Mucosa of gallbladder (tissue), 1 donor: ENCODE results near the gene ARID5A. TPM values are rescaled to one million over a fixed set of nuclear protein-coding genes. Genes with fewer than 3 reads are reported as not detected.

Source experiments
- DNase-seq: peaks from one replicate; pipeline ENCODE4 v3.0.0-alpha.2; 2020; ENCODE audit warnings: low spot score
- total RNA-seq: library from RNA; stranded (reverse); gene quantifications from one replicate; pipeline ENCODE4 v1.2.1, GENCODE V29; 2021
- donor health status: DM: no; HTN: no; CAD: no.

Gene ARID5A
- total RNA-seq, 1 donor from 2014 or later, result 30.2 TPM

DNA sequence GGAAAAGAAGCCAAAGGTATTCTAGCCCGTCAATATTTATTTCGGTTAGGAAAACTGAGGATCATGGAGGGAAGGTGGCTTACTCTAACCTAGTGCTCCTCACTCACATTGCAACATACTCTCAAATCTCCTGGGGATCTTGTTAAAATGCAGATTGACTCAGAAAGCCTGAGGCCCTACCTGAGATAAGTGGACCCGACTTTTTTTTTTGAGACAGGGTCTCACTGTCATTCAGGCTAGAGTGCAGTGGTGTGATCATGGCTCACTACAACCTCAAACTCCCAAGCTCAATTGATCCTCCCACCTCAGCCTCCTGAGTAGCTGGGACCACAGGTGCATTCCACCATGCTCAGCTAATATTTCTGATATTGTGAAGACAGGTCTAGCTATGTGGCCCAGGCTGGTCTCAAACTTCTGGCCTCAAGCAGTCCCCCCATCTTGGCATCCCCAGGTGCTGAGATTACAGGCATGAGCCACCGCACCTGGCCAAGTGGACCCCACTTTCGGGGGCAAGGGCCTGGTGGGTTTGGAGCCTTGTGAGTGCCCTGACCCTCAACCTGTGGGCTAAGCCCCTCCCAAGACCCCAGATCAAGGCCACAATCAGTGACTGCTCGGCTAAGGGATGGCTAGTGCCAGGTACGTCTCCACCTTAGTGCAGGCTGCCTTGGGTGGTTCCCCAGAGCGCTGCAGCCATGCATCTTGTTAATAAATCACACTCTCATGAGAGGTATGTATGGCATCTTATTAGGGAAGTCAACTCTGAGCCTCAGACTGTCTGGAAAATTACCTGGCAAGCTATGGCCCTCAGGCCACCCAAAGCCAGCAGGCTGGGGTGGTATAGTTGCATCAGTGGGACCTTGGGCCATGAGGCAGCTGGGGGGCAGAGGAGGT lies 30.3 kb upstream of the ARID5A start:
- DNase-seq, result no peak

DNA sequence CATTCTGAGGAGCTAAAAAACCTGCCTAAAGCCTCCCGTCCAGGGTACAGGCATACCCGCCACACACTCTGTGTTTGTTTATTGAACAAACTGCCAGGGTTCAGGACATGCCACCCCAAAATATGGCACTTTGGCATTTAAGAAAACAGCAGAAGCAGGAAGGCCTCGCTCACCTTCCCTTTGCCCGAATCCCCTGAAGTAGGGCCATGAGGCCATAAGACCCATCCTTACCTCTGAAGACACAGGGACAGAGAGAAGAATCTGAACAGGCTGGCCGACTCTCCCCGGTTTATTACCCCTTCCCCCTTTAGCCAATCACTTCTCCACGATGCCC lies 29.7 kb upstream of the ARID5A start:
- DNase-seq, result no peak

DNA sequence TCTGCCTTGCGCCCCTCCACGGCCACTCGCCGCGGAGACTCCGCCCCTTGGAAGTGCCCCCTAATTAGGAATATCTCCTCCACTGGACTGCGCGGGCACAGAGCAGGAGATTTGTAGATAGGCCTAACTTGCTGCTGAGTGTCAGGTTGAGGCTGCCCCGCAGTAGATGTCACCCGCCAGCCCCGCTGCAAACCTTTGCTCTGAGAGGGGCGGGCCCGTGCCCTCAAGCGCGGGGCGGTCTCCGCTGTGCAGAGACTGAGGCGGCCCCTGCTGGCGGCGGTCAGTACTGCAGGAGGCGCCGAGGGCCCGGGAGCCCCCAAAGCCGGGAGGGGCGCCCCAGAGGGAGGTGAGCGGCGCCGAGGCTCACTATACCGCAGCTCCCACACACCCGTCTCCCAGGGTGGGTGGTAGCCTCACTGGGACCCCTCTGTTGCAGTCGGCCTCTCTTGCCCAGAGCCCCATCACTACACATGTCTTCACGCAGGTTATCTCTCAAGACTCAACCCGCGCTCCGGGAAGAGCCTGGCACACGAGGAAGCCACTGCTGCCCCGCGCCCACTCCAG lies 28.5 kb upstream of the ARID5A start:
- peak; percentile 74 for DNase-seq

DNA sequence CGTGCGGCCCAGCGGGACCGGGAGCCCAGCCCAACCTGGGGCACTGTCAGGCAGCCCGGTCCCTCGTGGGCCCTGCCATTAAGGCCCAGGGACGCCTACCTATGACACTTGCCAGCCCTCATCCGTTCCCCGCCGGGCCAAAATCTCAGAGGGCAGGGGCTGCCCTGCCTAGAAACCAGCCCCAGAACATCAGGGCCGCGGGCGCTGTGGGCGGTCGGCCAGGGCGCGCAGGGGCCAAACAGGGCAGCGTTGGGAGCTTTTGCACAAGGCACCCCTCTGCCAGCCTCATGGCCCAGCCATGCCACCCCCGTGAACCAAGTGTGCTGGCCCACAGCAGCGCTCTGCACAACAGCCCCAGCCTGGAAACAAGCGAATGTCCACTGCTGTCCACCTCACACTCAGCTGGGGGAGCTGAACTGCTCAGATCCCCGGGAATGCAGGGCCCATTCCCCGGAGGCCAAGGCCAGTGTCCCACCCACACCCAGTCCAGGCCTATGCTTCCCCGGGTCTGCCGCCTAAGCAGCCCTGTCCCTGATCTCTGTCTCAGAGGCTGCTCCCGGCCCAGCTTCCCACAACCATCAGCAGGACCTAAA lies 27.9 kb upstream of the ARID5A start:
- no peak for DNase-seq

DNA sequence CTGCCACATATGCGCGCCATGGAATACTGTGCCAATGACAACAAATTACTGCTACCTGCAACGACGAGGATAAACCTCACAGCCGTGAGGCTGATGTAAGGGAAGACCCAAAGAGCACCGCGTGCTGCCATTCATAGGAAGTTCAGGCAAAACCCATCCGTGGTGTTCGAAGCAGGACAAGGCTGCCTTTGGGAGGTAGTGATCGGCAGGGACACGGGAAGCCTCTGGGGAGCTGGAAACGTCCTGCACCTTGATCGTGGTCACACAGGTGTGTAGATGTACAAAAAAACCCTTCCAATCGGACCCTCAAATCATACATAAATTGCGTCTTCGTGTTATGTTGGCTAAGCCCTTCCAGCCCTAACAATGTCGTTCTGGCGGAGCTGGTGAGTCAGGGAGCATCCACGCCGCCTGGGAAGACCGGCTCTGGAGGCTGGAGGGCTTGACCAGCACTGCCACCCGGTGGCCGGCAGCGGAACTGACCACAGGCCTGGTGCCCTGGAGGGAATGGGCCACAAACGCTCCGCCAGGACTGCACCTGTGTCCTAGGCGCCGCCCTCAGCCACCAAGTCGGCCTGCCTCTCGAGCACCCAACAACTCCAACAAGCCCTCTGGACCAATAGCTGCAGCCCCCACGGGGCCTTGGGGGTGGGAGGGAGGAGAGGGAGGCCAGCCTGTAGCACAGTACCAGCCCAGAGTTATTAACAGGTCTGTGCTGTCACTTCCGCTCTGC lies 27.3 kb upstream of the ARID5A start:
- peak; percentile 90 for DNase-seq

DNA sequence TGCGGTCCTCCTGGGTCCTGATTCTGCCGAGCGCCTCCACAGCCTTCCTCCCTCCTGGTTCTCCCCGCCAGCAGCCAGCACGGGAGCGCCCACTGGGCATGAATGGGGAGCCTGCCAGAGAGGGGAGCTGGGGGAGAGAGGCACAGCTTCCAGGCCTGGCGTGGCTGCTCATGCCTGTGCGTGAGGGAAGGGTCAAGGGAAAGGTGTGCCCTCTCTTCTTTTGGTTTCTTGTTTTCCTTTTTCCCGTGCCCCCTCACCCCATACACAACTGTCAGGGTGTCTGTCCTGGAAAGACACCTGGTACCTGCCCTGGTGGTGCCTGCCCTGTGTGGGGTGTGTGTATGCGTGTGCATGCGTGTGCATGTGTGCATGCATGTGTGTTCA lies 26.7 kb upstream of the ARID5A start:
- DNase-seq, result no peak

DNA sequence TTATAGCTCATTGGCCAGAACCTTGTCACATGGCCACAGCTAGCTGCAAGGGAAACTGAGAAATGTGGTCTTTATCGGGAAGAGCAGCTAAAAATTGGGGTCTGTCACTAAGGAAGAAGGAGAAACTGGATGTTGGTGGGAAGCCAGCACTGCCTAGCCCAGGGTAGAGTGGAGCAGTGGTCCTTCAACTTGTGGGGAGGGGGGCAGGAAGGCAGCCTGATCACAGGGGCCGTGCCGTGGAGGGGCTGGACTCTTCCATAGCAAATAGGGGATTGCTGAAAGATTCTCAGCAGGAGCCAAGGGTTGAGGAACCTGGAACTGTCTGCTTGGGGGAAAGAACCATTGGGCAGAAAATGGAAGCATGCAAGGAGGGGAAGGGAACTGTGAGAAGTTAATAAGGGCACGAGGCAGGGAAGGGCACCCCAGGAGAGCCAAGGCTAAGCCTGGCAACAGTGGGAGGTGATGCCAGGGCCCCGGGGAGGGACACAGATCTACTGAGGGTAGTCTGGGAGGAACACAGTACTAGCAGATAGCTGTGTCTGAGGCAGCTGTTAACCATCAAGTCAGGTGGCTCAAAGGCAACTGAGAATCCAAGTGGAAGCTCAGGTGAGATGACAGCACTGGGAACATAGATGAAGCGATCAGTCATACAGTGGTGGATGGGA lies 25.5 kb upstream of the ARID5A start:
- no peak for DNase-seq

DNA sequence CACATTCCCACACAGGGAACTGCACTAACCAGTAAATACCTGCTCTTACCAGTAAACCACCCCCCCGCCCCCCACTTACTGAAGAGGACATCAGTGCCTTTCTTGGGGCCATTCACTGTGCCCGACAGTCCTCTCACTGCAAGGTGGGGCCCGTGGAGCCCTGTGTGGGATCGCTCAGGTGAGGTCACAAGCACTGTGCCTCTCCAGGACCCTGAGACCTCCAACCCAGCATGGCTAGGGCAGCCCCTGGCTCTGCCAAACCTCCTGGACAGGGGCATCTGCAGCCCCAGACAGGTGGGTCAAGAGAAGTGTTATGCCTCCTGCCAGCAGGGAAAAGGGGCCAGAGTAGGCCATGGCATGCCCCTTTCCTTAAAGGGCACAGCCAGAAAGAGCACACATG lies 24.7 kb upstream of the ARID5A start:
- DNase-seq, result no peak

DNA sequence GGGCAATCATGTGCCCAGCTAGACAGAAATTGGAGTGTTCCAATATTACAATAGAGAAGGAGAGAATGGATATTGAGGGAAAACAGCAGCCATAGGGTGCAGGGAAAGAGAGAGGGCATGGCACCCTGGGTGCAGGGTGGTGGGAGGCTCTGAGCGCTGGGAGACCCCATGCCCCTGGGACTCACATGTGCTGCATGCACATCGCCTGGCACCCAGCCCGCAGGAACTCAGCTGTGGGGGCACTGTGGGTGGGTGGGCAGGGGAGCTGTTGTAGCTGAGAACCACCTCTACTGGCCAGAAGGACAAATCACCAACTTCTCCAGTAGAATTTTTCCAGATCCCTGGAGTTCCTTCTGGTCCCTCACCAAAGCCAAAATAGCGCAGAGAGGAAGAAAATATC lies 24.2 kb upstream of the ARID5A start:
- DNase-seq, result no peak

DNA sequence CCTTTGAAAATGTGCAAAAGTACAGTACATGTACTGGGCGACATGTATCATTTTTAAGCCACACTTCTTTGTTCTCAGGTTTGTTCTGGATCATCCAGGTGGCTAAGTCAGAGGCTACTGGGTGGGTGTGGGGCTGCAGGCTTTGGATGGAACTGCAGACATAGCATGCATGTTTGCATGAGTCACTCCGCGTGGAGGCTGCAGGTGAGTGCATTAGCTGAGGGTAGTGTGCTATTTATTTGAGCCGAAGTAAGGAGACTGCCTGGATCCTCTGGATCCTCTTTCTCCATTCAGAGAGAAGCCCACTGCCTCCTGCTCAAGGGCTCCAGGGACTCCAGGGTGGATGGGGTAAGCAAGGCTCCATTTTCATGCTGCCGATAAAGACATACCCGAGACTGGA lies 22.0 kb upstream of the ARID5A start:
- DNase-seq, result no peak

DNA sequence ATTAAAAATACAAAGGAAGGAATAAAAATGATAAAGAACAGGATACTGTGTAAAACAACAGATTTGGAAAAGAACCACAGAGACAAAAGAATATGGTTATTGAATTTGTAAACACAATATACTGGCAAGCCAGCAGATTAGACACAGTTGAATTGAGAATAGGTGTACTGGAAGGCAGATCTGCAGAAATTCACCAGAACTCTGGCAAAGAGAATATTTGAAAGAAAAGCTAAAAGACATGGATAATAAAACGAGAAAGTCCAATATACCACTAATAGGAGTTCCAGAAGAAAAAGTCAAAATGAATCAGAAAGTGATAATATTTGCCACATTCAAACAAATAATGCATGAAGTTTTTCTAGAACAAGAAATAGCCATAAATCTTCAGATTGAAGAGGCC lies 19.5 kb upstream of the ARID5A start:
- no peak for DNase-seq

DNA sequence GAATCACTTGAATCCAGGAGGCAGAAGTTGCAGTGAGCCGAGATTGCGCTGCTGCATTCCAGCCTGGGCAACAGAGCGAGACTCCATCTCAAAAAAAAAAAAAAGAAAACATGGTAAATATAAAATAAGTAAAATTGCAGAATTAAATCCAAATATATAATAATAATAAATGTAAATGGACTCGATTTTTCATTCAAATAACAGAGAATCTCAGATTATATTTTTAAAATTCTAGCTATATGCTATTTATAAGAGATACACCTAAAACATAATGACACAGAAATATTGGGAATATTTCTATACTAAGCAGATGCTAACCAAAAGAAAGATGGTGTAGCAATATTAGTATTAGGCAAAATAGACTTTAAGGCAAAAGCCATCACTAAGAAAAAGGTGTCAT lies 16.3 kb upstream of the ARID5A start:
- DNase-seq, result no peak

DNA sequence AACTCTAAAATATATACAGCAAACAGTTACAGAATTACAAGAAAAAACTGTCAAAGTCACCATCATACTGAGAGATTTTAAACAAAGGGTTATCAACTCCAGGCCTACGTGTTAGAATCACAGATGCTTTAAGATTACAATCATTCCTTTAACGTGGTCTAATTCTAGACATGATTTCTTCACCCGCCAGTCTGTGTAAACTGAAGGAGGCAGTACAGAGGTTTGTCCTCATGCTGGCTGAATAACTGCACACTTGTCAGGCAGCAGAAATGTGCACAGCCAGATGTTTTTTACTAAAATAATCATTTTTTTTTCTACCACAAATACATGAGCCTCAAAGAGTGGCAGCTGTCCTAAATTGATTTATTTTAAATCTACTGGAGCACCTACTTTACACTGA lies 15.9 kb upstream of the ARID5A start:
- DNase-seq, result no peak

DNA sequence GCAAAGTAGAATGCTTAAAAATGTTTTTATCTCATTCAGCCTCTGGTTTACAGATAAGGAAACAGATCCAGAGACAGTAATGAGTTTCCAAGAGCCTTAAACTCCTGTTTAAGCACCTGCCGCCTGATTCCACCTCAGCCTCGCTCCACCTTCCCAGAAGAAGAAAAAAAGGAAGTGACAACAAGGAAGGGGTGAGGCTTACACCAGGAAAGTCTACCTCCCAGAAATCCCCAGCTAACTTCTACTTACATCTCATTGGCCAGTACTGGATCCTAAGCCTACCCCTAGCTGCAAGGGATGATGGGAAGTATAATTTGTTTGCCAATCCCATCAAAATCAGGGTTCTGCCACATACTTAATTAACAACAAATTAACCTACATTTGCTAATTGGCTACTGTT lies 15.3 kb upstream of the ARID5A start:
- no peak for DNase-seq

DNA sequence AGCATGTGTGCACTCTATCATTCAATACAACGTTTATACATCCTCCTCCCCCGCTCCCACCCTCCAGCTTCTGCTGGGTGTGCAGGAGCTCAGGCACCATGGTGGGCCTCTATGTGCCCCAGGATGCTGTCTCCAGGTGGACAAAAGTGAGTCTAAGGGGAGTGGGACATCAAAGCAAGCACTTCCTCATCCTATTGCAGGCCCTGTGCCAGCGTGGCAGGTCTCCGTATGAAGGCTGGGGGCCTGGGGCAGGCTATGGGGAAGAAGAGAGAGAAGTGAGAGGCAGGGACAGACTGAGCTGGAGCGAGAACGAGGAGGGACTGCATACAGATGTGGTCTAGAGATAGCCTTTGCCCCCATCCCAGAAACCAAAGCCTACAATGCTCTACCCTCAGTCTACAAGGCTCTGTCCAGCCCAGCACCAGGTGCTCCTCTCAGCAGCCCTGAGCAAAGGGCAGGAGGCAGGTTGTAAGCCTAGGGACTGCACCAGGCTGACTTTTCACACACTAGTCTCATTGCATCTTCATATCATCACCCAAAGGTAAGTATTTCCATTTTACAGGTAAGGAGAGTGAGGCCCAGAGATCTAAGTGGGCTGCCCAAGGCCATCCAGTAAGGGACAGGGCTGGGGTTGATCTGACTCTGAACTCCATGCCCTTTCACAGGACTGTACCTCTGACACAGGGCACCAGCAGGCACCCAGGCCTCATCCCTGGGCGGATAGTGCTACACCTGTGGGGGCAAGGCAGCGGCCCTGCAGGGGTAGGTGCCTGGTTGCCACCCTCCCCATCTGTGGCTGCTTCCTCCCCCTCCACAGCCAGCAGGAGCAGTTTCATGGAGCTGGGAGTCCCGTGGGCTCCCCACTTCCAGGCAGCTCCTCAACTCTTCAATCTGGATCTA lies 14.0 kb upstream of the ARID5A start:
- DNase-seq, result no peak

DNA sequence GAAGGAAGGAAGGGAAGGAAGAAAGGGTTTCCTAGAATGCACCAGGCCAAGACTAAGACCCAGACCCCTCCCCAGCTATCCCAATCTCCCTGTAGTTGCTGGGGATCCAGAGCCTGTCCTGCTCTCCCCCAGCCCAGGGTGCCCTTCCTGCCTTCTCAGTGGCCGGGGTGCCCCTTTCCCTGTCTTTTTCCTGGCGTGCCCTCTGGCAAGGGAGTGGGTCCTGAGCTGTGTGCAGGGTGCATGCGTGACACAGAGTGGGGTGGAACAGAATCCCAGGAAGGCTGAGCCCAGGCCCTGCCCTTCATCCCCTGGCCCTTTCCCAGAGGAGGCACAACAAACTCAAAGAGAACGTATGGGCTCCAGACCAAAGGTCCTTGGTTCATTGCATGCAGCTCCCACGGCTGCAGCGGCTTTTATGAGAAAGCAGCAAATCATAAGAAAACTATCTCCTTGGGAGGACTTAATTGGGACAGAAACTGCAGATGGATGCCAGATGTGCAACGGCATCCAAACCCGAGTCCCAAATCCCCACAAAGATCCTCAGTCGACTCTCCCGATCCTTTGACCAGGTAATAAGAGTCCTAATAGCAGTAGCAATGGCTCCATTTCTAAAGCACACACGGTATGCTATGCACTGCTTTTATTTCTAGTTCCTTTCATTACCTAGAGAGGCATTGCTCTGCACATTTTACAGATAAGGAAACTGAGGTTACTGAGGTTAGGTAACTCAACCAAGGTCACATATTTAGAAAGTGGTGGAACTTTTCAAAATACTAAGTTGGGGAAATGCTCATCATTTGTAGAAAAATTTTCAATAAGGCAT lies 12.7 kb upstream of the ARID5A start:
- no peak for DNase-seq

DNA sequence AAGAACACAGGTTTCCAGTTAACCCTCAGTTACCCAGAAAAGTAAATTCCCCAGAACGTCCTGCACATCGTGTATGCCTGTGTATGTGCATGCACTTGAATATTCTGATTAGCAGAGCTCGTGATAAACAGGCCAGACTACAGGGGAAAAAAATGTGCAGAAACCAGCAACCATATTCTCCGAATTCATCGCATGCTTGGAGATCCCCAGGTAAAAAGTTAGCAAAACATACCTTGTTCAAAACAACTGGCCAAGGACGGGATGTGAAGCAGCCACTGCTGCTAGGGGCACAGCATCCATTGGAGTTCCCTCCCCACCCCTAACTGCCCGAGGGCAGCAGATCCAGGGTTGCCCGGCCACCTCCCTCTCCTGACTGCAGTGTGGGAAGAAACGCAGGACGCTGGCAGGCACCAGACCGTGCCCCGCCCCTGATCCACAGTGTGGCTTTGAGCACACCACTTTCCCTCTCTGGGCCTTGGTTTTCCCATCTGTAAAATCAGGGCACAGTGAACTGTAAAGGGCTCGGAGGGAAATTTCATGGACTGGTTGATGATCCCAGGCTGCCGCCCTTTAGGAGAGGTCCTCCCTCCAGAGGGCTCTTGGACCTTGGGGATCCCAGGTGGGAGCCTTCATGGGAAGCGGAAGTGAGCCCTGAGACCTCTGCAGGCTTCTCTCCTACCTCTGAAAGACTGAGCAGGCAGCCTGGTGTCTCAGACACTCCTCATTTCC lies 11.9 kb upstream of the ARID5A start:
- DNase-seq, result no peak

DNA sequence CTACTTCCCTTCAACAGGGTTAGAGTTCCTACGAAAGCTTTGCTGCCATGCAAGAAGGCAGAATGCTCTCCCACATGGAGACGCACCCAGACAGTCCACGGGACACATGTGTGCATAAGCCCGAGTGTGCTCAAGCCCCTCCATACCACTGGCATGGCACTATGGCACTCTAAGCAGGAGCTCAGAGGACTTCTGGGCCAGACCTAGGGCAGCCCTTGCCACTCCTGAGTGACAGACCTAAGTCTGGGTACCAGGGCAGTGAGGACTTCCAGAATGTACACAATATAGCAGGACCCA lies 11.4 kb upstream of the ARID5A start:
- no peak for DNase-seq

DNA sequence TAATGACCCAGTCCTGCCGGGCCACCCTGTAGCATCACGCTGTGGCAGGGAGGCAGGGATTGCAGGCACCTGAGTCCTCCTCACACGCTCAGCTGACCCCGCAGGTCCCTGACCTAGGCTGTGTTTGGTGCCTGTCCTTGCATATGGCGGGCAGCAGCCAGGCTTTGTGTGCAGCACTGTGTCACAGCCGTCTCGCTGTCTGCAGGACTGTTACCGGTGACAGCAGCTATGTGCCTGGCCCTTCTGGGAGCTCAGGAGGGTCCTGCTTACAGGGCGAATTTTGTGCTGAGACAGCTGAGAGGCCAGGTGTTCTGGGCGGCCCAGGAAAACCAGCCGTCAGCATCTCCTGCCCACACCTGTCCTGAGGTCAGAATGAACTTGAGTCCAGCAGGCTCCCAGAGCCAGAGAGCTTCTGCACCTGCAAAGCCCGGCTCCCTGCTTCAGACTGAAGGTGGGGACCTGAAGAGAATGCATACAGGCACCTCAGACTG lies 10.4 kb upstream of the ARID5A start:
- no peak for DNase-seq
